GM19397 (cell line): ENCODE data around the gene SPART.
"Not testable (repeated sequence)": the region's sequence is repeated elsewhere in the genome, so short reads cannot be mapped to it uniquely, and the experiment has no call there.

Source experiments
- ATAC-seq: cut with Tn5 transposase; IDR thresholded peaks from one replicate; pipeline ENCODE4 v1.9.1; 2021; ENCODE audit warnings: mild to moderate bottlenecking, moderate library complexity; ENCODE audit not compliant: unreplicated experiment

The SPART gene

DNA sequence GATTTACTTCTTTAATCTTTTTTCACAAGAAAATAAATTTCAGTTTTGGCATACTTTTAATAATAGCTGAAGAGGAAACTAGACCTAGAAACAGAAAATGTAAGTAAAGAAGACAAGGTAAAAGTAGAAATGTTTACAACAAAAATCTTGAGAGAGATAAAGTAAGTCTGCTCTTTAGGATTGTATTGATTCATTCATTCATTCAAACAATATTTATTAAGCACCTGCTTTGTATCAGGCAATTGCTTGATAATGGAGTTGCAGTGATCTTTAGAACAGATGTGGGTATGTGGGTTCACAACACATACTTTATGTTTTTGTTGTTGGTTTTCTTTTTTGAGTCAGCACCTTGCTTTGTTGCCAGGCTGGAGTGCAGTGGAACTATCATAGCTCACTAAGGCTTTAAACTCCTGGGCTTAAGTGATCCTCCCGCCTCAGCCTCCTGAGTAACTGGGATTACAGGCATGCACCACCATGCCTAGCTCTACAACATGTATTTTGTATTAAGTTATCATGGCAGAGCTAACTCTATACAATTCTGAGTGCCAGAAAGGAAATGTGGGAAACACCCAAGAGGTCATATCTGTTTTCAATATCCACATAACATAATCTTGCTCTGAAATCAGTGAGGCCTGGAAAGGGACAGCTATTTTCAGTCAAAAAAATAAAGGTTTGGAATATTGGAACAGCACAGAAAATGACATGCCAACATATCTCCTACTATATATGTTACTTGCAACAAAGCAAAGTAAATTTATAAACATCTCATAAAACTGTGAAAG, 8.8 kb upstream of the SPART start:
- no peak for ATAC-seq

GRCh38 chr13:36353001-36353400, 6.8 kb upstream of the SPART start:
- ATAC-seq, result no peak

DNA sequence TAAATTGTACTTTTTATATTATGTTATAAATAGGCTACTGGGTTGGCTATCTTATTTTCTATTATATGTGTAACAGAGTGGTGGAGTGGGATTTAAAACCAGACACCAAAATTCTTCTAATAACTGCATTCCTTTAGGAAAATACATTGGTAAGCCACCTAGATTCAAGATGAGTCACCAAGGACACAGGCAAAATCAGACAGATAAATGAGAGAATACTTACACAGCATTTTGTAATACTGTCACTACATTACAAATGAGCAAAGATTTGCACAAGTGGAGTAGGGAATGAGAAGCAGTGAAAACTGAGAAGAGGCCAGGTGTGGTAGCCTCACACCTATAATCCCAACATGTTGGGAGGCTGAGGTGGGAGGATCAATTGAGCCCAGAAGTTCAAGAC, 6.2 kb upstream of the SPART start:
- ATAC-seq, result no peak

GRCh38 chr13:36347531-36348210, 1.5 kb upstream of the SPART start:
- ATAC-seq, result no peak

DNA sequence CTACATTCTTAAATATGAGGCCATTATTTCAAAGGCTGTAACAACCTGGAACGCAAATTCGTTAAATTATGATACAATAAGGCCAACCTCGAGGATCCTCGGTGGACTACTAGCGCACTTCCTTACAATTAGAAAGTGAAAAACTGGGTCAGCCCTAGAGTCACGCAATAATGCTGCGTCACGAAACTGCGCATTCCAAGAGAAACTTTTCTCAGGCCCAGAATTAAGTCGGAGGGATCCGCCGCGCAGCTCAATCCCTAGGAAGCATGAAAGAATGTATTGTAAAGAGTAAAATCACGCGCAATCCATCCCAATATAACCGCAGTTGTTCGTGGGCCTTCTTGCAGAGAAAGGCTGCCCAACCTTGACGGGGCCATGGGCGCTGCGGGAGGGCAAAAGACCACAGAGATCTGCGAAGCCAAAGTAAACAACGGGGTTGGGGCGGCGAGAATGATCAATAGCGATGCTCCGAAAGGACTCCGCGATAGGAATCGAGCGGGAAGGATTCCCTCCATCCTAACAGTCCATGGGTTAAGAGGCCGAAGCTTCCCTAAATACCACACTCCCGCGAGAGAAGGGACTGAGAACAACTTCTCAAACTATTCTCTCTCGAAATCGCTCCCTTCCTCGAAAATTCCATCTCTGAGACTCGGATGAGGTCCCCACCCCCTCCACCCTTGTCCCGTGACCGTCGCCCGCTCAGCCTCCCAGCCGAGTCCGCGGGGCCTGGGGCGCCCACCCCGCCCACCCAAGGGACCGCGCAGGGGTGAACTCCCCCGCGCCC, 564 bp downstream of the SPART start:
- no peak for ATAC-seq

- ATAC-seq, result no peak
Observed at GRCh38 chr13:36344886-36345437, 1.2 kb downstream of the SPART start.

DNA sequence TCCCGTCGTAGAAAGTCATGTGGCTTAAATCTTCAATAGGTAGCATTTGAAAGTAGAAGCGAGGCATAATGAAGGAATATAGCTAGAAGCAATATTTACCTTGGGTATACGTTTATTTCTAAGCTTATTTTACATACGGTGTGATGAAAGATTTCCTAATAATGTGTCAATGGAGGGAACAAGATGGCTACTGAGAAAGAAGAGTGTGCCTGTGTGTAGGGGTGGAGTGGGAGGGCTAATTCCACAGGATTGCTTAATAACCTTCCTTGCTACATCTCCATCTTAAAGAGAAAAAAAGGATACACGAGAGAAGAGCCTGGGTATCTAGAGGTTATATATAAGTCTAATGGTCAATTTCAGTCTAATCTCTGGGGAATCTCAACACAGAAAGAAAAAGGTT, 2.0 kb downstream of the SPART start:
- no peak for ATAC-seq

DNA sequence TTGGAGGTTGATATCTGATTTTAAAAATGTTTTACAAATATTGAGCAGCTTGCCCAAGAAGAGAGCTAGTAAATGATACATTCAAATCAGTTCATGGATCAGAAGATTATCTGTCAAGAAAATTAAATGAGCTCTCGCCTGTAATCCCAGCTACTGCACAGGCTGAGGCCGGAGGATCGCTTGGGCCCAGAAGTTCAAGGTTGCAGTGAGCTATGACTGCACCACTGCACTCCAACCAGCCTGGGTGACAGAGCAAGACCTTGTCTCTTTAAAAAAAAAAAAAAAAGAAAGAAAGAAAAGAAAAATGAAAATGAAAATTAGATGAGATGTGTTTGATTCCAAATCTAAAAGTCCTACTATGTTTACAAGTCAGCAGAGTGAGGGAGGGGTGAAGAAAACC, 2.4 kb downstream of the SPART start:
- no peak for ATAC-seq

- ATAC-seq, result no peak
Observed at GRCh38 chr13:36342715-36343114, 3.5 kb downstream of the SPART start.

- no peak for ATAC-seq
Observed at GRCh38 chr13:36341718-36342117, 4.5 kb downstream of the SPART start.

GRCh38 chr13:36339600-36340155, 6.5 kb downstream of the SPART start:
- no peak for ATAC-seq

DNA sequence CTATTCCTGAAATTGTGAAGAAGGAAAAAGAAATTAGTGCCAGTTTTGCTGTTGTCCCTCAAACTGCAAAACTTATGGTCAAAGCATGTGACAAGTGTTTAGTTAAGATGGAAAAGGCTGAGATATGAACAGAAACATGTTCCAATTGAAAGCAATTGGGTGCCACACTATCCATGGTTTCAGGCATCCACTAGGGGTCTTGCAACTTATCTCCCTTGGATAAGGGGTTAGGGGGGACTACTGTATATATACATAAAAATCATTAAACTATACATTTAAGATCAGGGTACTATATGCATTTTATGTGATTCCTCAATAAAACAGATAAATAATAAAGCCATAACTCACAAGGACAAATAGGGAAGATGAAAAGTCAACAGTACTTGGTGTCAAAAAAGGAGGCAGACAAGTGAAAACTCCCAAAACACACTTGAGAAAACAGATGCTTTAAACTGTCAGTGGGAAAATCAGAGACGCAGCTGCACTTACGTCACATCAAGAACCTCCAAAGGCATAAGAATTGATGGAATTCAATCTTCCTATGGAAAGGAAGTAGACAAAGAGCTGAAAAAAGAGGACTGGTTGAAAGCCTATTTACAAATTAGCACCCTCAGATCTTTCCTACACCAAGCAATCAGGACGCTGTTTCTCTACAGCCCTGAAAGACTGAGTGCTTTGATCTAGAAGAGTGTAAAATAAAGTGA, 8.1 kb downstream of the SPART start:
- ATAC-seq, result no peak

DNA sequence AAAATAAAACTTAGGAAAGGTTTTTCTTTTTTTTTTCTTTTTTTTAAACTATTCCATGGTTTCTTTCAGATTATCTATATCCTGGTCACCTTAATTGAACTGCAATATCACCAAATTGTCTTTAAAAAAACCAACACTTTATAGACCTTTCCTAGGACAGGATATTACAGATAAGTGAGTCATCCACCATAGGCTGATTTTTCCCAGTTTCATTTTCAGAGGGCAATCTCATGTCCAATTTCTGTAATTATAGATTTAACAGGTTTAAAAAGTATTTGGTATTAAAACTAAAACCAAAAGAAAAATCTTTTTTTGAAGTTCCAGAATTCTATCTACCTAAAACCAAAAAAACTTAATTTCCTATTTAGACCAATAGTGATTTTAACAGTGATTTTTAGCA, 13.2 kb downstream of the SPART start:
- ATAC-seq, result no peak

GRCh38 chr13:36332255-36332654, 13.9 kb downstream of the SPART start:
- ATAC-seq, result not testable (repeated sequence)

DNA sequence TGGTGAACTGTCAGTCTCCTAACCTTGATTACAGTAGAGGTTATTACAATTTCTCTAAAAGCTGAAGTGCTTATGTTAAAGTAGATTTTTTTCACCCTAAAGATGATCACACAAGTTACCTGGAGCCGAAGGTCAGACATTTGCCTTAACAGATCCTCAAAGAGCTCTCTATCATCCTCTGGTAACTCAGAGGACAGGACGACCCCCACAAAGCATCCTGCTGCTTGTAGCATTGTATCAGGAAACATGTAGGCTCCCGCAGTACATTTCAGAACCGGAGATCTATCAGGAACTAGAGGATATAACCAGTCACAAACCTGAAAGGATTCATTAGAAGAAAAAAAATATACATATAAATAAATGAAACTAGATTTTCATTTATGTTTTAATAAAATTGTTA, 14.9 kb downstream of the SPART start:
- ATAC-seq, result no peak

DNA sequence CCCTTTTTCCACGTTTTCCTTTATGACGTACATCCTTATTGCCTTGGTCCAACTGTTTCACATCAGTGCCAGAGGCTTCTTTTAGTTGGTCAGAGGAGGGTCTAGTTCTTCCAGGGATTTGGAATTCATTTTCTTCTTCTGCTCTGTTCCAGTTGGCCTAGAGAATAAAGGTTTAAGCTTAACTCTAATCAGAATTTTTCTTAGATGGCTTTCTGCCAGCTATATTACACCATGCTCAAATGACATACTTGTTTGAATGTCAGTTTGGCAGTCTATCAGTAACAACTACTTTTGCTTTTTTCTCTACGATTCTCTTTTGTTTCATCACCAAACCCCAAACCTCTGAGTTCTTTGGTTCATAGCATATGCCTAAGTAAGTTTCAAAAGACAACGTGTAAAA, 16.8 kb downstream of the SPART start:
- ATAC-seq, result no peak

DNA sequence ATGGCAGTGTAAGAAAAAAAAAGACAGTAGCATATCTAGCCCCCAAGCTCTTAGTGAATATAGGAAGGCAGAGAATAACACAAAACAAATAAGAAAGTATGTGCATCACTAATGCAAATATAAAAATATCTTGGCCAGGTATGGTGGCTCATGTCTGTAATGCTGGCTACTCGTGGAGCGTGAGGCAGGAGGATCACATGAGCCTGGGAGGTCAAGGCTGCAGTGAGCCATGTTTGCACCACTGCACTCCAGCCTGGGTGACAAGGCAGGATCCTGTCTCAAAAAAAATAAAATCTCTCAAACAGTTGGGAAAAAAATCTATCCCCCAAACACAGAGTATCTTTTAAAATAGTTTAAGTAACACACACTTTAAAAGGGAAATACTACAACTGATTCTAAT, 17.4 kb downstream of the SPART start:
- ATAC-seq, result no peak

- ATAC-seq, result no peak
Observed at GRCh38 chr13:36325912-36326311, 20.3 kb downstream of the SPART start.

DNA sequence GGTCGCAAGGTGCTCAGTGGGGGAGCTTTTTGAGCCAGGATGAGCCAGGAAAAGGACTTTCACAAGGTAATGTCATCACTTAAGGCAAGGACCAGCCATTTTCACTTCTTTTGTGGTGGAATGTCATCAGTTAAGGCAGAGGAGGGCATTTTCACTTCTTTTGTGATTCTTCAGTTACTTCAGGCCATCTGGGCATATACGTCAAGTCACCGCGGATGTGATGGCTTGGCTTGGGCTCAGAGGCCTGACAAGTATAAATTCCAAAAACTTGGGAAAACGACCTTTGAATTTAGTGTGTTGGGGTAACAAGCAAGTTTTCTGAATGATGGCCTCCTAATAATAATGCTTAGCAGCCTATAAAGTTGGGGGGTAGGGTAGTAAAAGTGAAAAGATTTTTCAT, 21.3 kb downstream of the SPART start:
- not testable (repeated sequence) for ATAC-seq

GRCh38 chr13:36323951-36324566, 22.1 kb downstream of the SPART start:
- ATAC-seq, result no peak
